ENCODE results near the gene CHAT.

- no peak for TF ChIP-seq CTCF (IDR thresholded peaks at IDR 0.05 in 4 of 5, conservative IDR thresholded peaks at IDR 0.05 in 1 of 5)
- no peak for TF ChIP-seq POLR2A (IDR thresholded peaks at IDR 0.05)
Observed at GRCh38 chr10:49655099-49655498, 41.3 kb downstream of the CHAT start.

Measured in gastrocnemius medialis (tissue), 4 donors.